Cerebellar cortex (tissue), 1 donor: ENCODE data around the gene AIPL1.
A peak's percentile ranks its signal among the peaks of the same experiment; 100 is the strongest.
"Not testable (repeated sequence)": the region's sequence is repeated elsewhere in the genome, so short reads cannot be mapped to it uniquely, and the experiment has no call there.

Experiments
- DNase-seq: peaks from one replicate; pipeline ENCODE4 v3.0.0-alpha.2; 2015; ENCODE audit warnings: low spot score

Gene AIPL1

GRCh38 chr17:6435051-6435450 is at the start of gene AIPL1:
Gene AIPL1 (minus strand): TSS chr17:6435121. CDS start chr17:6435104, 17 bp downstream.
- DNase-seq, result no peak

GRCh38 chr17:6483507-6483906 is 48.6 kb upstream of the AIPL1 start:
- no peak for DNase-seq

- not testable (repeated sequence) for DNase-seq
Measured at GRCh38 chr17:6482796-6483195, 47.9 kb upstream of the AIPL1 start.

- no peak for DNase-seq
Measured at GRCh38 chr17:6482105-6482455, 47.2 kb upstream of the AIPL1 start.

- DNase-seq, result no peak
Measured at GRCh38 chr17:6480303-6480675, 45.4 kb upstream of the AIPL1 start.

- DNase-seq, result peak; percentile 35
Measured at GRCh38 chr17:6479622-6480302, 44.8 kb upstream of the AIPL1 start.

- DNase-seq, result no peak
Measured at GRCh38 chr17:6478486-6478885, 43.6 kb upstream of the AIPL1 start.

- DNase-seq, result no peak
Measured at GRCh38 chr17:6477831-6478383, 43.0 kb upstream of the AIPL1 start.

- DNase-seq, result no peak
Measured at GRCh38 chr17:6476810-6477179, 41.9 kb upstream of the AIPL1 start.

GRCh38 chr17:6476076-6476809 is 41.3 kb upstream of the AIPL1 start:
- no peak for DNase-seq

GRCh38 chr17:6475411-6475810 is 40.5 kb upstream of the AIPL1 start:
- DNase-seq, result peak; percentile 78

- peak; percentile 71 for DNase-seq
Measured at GRCh38 chr17:6474906-6475305, 40.0 kb upstream of the AIPL1 start.

GRCh38 chr17:6474376-6474775 is 39.5 kb upstream of the AIPL1 start:
- DNase-seq, result no peak

- peak; percentile 87 for DNase-seq
Measured at GRCh38 chr17:6473128-6473767, 38.3 kb upstream of the AIPL1 start.

GRCh38 chr17:6472517-6472916 is 37.6 kb upstream of the AIPL1 start:
- DNase-seq, result no peak

GRCh38 chr17:6471531-6472465 is 36.9 kb upstream of the AIPL1 start:
- no peak for DNase-seq

GRCh38 chr17:6470751-6471521 is 36.0 kb upstream of the AIPL1 start:
- no peak for DNase-seq

- DNase-seq, result no peak
Measured at GRCh38 chr17:6470146-6470718, 35.3 kb upstream of the AIPL1 start.

- peak; percentile 50 for DNase-seq
Measured at GRCh38 chr17:6468051-6468790, 33.3 kb upstream of the AIPL1 start.

GRCh38 chr17:6467567-6467966 is 32.6 kb upstream of the AIPL1 start:
- DNase-seq, result no peak
